ENCODE results near the gene REC114.

Gene REC114

GRCh38 chr15:73602992-73603391 is 160.0 kb downstream of the REC114 start:
- no peak for DNase-seq (ENCODE audit: low read depth in 2 of 2)

- no peak for DNase-seq (ENCODE audit: low read depth in 2 of 2)
Measured at GRCh38 chr15:73604477-73604876, 161.5 kb downstream of the REC114 start.

GRCh38 chr15:73605759-73606436 is 162.9 kb downstream of the REC114 start:
- DNase-seq (ENCODE audit: low read depth in 2 of 2), result no peak

DNA sequence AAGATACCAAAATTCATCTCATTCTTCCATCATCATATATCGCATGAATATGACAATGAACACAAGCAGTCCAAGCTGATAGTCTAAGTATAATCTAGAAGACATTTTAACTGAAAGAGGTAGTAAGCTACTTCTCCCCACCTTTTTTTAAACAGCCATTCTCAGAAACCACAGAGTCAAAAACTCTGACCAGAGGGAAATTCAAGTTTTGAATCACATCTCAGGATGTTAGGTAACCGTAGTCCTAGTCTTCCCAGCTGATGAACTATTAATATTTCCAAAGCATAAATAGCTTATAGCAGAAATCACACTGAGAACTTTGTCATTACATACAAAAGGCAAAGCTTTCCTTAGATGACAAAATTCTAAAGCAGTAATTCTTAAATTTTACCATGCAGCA is 164.4 kb downstream of the REC114 start:
- no peak for DNase-seq (ENCODE audit: low read depth in 2 of 2)

- no peak for DNase-seq (ENCODE audit: low read depth in 2 of 2)
Measured at GRCh38 chr15:73607843-73608242, 164.9 kb downstream of the REC114 start.

GRCh38 chr15:73608475-73608874 is 165.5 kb downstream of the REC114 start:
- no peak for DNase-seq (ENCODE audit: low read depth in 2 of 2)

DNA sequence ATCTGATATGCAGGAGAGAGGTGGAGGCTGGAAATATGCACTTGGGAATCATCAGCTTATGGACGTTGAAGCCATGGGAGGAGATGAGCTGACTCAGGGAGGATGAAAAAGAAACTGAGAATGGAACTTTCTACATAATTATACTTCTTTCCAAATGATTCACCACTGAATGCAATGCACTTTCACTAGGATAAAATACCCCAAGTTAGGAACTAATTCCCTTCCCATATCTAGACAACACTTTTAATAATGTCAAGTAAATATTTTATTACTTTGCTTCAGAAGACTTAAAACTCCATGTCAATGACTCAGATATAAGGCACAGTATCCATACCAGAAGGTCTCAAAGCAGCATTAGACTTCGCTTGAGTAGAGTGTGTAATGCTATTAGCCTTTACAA is 166.0 kb downstream of the REC114 start:
- DNase-seq (ENCODE audit: low read depth in 2 of 2), result no peak

Measured in stimulated activated CD8-positive, alpha-beta memory T cell treated with anti-CD3 and anti-CD28 coated beads, Interleukin-15, amount 100 ng/mL, for 4 hours (primary cell).